Spleen (tissue), 11 donors: Measurements from ENCODE around the gene ZNF609. TPM values are rescaled to one million over a fixed set of nuclear protein-coding genes. Genes with fewer than 3 reads are reported as not detected.

Experiments
- DNase-seq: peaks from one replicate; pipeline ENCODE4 v3.0.0-alpha.2; 2020
- H3K27ac ChIP-seq, 8 donors: fragments of 200-600 bp; sonication (generic) in 7 of 8; 1 replicate in 4 of 8; 2 replicates in 4 of 8; pipeline versions ENCODE4 v1.5.0 to v1.8.0; 2016 to 2021; ENCODE audit warnings: inconsistent platforms in 4 of 8, mild to moderate bottlenecking in 4 of 8, moderate library complexity in 1 of 8
- H3K27me3 ChIP-seq, 7 donors: fragments of 200-600 bp; sonication (generic) in 6 of 7; replicated peaks in 1 of 7; 1 replicate in 4 of 7; 2 replicates in 3 of 7; pipeline versions ENCODE4 v1.5.0 to v1.8.0; 2016 to 2021; ENCODE audit warnings: inconsistent platforms in 3 of 7, mild to moderate bottlenecking in 1 of 7
- H3K36me3 ChIP-seq, 6 donors: fragments of 200-600 bp; sonication (generic) in 5 of 6; 1 replicate in 4 of 6; 2 replicates in 2 of 6; pipeline versions ENCODE4 v1.5.0 to v1.8.0; 2016 to 2021; ENCODE audit warnings: inconsistent platforms in 2 of 6
- H3K4me1 ChIP-seq, 6 donors: fragments of 200-600 bp; sonication (generic) in 5 of 6; 1 replicate in 3 of 6; 2 replicates in 3 of 6; pipeline versions ENCODE4 v1.5.0 to v1.8.0; 2016 to 2021; ENCODE audit warnings: inconsistent platforms in 3 of 6
- H3K4me3 ChIP-seq, 8 donors: fragments of 200-600 bp; sonication (generic) in 7 of 8; 1 replicate in 4 of 8; 2 replicates in 4 of 8; pipeline versions ENCODE4 v1.5.0 to v1.8.0; 2016 to 2021; ENCODE audit warnings: inconsistent platforms in 4 of 8, mild to moderate bottlenecking in 4 of 8, moderate library complexity in 2 of 8
- H3K9me3 ChIP-seq, 8 donors: fragments of 200-600 bp; sonication (generic) in 7 of 8; 1 replicate in 4 of 8; 2 replicates in 4 of 8; pipeline versions ENCODE4 v1.5.0 to v1.8.0; 2016 to 2021; ENCODE audit warnings: inconsistent platforms in 4 of 8
- CTCF ChIP-seq, 11 experiments: fragments of 200-600 bp in 7 of 11; fragments of 450-650 bp in 4 of 11; sonication (generic) in 4 of 11; IDR thresholded peaks in 8 of 11; conservative IDR thresholded peaks in 3 of 11; 1 replicate in 7 of 11; 2 replicates in 4 of 11; pipeline versions ENCODE4 v1.4.0 to v1.8.0; 2016 to 2021; ENCODE audit warnings: antibody characterized with exemption in 11 of 11, inconsistent platforms in 4 of 11, mild to moderate bottlenecking in 1 of 11
- POLR2A ChIP-seq, 3 donors: fragments of 450-650 bp; IDR thresholded peaks; one replicate each; pipeline ENCODE4 v1.5.1; 2017; ENCODE audit warnings: antibody characterized with exemption in 3 of 3, mild to moderate bottlenecking in 1 of 3
- POLR2AphosphoS5 ChIP-seq, 3 donors: sonication (generic); formaldehyde crosslinking; IDR thresholded peaks; one replicate each; pipeline ENCODE4 v1.5.1; 2017; ENCODE audit warnings: antibody characterized with exemption in 3 of 3
- WGBS, 5 donors: extraction: QIAGEN DNeasy Blood & Tissue Kit in 3 of 5; methylation state at CpG; one replicate each; pipeline versions ENCODE4 v1.1.5 to v1.1.7; 2013 to 2018; 5-methylcytosine and 5-hydroxymethylcytosine counted together
- intact Hi-C: fragments of 100-400 bp; cut with DNase I; formaldehyde crosslinking; loops from one replicate; pipeline ENCODE4 v1.15.0; 2023; ENCODE audit warnings: low total_unique reads
- polyA plus RNA-seq, 3 donors: library from polyadenylated mRNA; stranded (reverse); fragments of 200-250 nt; gene quantifications; one replicate each; pipeline ENCODE4 v1.2.1, GENCODE V29; 2013
- total RNA-seq, 7 donors: library from RNA; depleted of rRNA in 3 of 7; stranded (reverse); fragments of >200 nt in 3 of 7; fragmentation: NEBNext Ultra II Directional in 4 of 7; extraction: Animal tissue kit (Norgen Biotek cat#: 25700) in 4 of 7; gene quantifications; one replicate each; pipeline versions ENCODE4 v1.1.0 to v1.2.1, GENCODE V29; 2016 to 2021
- donor health status: healthy with polysubstance abuse.
- donor health status: DM: no; HTN: no; CAD: no; lungs with moderate emphysema.
- donor health status: DM: no; HTN: no; CAD: no.
- donor health status: Bipolar disorder and iron deficiency.
- donor health status: healthy.
- donor health status: DM: no; HTN: no; CAD: no.
- donor health status: DM: yes; HTN: yes; CAD: no.

Gene ZNF609
- total and polyA plus RNA-seq, 10 donors: 2.4 to 55.7 (median 38.8) TPM

GRCh38 chr15:64456634-64457108, 3.7 kb upstream of the ZNF609 start:
- H3K9me3 ChIP-seq: no peaks in the 10 kb centered on the region
- TF ChIP-seq POLR2A (IDR thresholded peaks at IDR 0.05) (no peak), POLR2AphosphoS5 (IDR thresholded peaks at IDR 0.05) (no peak), CTCF (IDR thresholded peaks at IDR 0.05 in 8 of 11, conservative IDR thresholded peaks at IDR 0.05 in 3 of 11) (no peak)
- peaks cover 8 to 70% (median 46%) of the 10 kb centered on the region in 6 donors for H3K4me1 ChIP-seq
- WGBS, 5 donors: 16 to 62% (median 48%) methylated on average over 1 of the region's 1 CpG
- H3K36me3 ChIP-seq: peaks cover 0 to 31% (median 0%) of the 10 kb centered on the region in 6 donors
- no peaks in the 10 kb centered on the region for H3K27me3 ChIP-seq
- peak overlapping the region in 6 of 8 donors; percentile 18 to 64 (median 52) for H3K27ac ChIP-seq
- intact Hi-C loops: no loop called here
- no peak for DNase-seq
- H3K4me3 ChIP-seq: no peak overlapping the region

GRCh38 chr15:64459066-64459781, 1.2 kb upstream of the ZNF609 start:
- Histone ChIP-seq H3K36me3 (peaks cover 0 to 22% (median 0%) of the 10 kb centered on the region in 6 donors), H3K27me3 (no peaks in the 10 kb centered on the region), H3K9me3 (no peaks in the 10 kb centered on the region), H3K4me3 (no peak overlapping the region), H3K4me1 (peaks cover 23 to 83% (median 71%) of the 10 kb centered on the region in 6 donors), H3K27ac (peak overlapping the region in 3 of 8 donors; percentile 91 to 95 (median 92))
- 66 to 81% (median 69%) methylated on average over 3 of the region's 3 CpGs for WGBS, 5 donors
- TF ChIP-seq POLR2A (IDR thresholded peaks at IDR 0.05) (no peak), CTCF (IDR thresholded peaks at IDR 0.05 in 8 of 11, conservative IDR thresholded peaks at IDR 0.05 in 3 of 11) (no peak), POLR2AphosphoS5 (IDR thresholded peaks at IDR 0.05) (no peak)
- DNase-seq: no peak
- intact Hi-C loops: no loop called here

GRCh38 chr15:64460724-64461720, 644 bp downstream of the ZNF609 start:
- Histone ChIP-seq H3K27me3 (no peaks in the 10 kb centered on the region), H3K36me3 (peaks cover 0 to 11% (median 0%) of the 10 kb centered on the region in 6 donors), H3K27ac (peak overlapping the region; percentile 64 to 95 (median 90)), H3K4me1 (peaks cover 29 to 83% (median 72%) of the 10 kb centered on the region in 6 donors), H3K4me3 (peak overlapping the region; percentile 48 to 85 (median 56)), H3K9me3 (no peaks in the 10 kb centered on the region)
- no peak for DNase-seq
- peak in 1 of 3 donors; percentile 16 for TF ChIP-seq POLR2A (IDR thresholded peaks at IDR 0.05)
- peak in 1 of 3 donors; percentile 53 for TF ChIP-seq POLR2AphosphoS5 (IDR thresholded peaks at IDR 0.05)
- peak in 1 of 11 experiments; percentile 19 for TF ChIP-seq CTCF (IDR thresholded peaks at IDR 0.05 in 8 of 11, conservative IDR thresholded peaks at IDR 0.05 in 3 of 11)
- WGBS, 5 donors: 0 to 2% (median 1%) methylated on average over 29 to 55 of the region's 56 CpGs
- intact Hi-C loops: no loop called here
